HUES48 (cell line): ENCODE data around the gene CSNK1G1.
"Not testable (repeated sequence)": the region's sequence is repeated elsewhere in the genome, so short reads cannot be mapped to it uniquely, and the experiment has no call there.

Experiments
- H3K27ac ChIP-seq: one replicate; pipeline ENCODE4 v1.7.0; 2013; ENCODE audit warnings: low read depth, low read length, inconsistent platforms
- H3K27me3 ChIP-seq: 2 replicates; pipeline ENCODE4 v1.6.1; 2013; ENCODE audit warnings: mild to moderate bottlenecking, low read length; ENCODE audit not compliant: control insufficient read depth, insufficient read depth
- H3K36me3 ChIP-seq: 2 replicates; pipeline ENCODE4 v1.6.1; 2013; ENCODE audit warnings: low read length; ENCODE audit not compliant: control insufficient read depth, insufficient read depth
- H3K4me1 ChIP-seq: 2 replicates; pipeline ENCODE4 v1.6.1; 2013; ENCODE audit warnings: mild to moderate bottlenecking, low read length; ENCODE audit not compliant: control insufficient read depth, insufficient read depth
- H3K4me3 ChIP-seq: 2 replicates; pipeline ENCODE4 v1.5.1; 2013; ENCODE audit warnings: mild to moderate bottlenecking, low read depth, low read length
- H3K9ac ChIP-seq: 2 replicates; pipeline ENCODE4 v1.6.1; 2013; ENCODE audit warnings: mild to moderate bottlenecking, low read depth, low read length, moderate library complexity
- H3K9me3 ChIP-seq: 2 replicates; pipeline ENCODE4 v1.6.1; 2013; ENCODE audit warnings: low read length; ENCODE audit not compliant: control insufficient read depth, insufficient read depth

The CSNK1G1 gene

DNA sequence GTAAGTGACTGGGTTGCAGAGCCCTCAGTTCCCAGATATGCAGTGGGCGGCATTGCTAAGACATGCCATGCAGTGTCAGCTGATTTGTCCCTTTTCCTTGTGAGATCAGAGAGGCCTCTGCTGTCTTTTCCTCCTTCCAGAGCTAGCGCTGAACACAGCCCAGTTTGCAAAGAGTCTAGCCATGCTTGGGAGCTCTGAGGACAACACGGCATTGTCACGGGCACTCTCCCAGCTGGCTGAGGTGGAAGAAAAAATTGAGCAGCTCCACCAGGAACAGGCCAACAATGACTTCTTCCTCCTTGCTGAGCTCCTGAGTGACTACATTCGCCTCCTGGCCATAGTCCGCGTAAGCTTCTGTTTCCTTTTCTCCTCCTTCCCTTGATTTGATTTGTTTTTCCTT lies 224.4 kb downstream of the CSNK1G1 start:
- H3K27me3 ChIP-seq, result no peaks in the 10 kb centered on the region
- H3K9me3 ChIP-seq, result no peaks in the 10 kb centered on the region
- peaks cover 83% of the 10 kb centered on the region for H3K36me3 ChIP-seq

DNA sequence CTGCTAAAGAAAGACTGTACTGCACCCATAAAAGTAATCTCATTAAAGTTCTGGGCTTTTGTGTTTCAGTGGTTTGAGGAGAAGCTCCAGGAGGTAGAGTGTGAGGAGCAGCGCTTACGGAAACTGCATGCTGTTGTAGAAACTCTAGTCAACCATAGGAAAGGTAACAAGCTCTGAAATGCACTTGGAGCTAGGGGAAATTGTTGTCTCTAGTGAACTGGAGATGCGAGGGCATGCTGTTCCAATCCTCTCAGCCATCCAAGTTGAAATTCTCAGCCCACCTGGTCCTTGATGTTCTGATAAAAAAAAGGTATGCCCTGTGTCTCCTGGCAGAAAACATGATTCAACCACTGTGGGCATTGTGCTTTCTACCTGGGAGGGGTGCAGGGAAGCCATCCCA lies 225.8 kb downstream of the CSNK1G1 start:
- H3K36me3 ChIP-seq, result peaks cover 74% of the 10 kb centered on the region
- H3K27me3 ChIP-seq, result no peaks in the 10 kb centered on the region
- H3K4me3 ChIP-seq, result no peak overlapping the region
- no peak overlapping the region for H3K27ac ChIP-seq
- H3K9ac ChIP-seq, result no peak overlapping the region
- no peaks in the 10 kb centered on the region for H3K4me1 ChIP-seq
- no peaks in the 10 kb centered on the region for H3K9me3 ChIP-seq

More for the DNA sequence above, 224.4 kb downstream of the CSNK1G1 start:
- H3K27ac ChIP-seq, result no peak overlapping the region
- no peak overlapping the region for H3K9ac ChIP-seq
- no peaks in the 10 kb centered on the region for H3K4me1 ChIP-seq
- no peak overlapping the region for H3K4me3 ChIP-seq

DNA sequence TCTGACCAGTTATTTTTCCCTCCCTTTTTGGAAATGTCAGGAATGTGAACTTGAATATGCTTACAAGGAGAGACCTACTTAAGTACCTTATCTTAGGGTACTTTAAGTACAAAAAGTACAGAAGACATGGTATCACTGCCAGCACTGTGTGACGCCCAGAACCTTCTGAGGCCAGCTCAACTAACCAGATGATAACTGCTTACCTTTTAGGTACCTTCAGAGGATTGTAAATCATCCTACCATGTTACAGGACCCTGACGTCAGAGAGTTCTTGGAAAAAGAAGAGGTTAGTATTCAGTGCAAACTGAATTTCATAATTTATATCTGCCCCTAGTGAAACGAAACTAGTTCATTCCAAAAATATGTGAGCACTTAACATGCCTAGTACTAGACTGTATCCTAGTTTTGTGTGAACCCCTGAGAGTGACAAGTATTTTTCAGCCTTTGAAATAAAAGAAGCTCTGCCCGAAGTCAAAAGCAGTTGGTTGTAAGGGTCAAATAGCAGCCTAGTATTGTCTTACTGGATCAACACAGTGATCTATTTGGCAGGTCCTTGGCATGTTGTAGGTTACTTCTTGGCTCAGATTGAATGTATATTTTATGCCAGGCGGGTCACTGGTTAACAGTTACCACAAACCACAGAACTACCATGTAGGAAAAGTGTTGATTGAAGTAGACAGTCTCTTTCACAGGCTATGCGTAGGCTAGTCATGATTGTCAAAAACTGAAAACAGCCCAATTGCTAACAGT lies 228.3 kb downstream of the CSNK1G1 start:
- H3K27ac ChIP-seq, result no peak overlapping the region
- H3K36me3 ChIP-seq, result peaks cover 73% of the 10 kb centered on the region
- H3K4me1 ChIP-seq, result no peaks in the 10 kb centered on the region
- no peaks in the 10 kb centered on the region for H3K27me3 ChIP-seq
- no peak overlapping the region for H3K9ac ChIP-seq
- H3K9me3 ChIP-seq, result no peaks in the 10 kb centered on the region
- H3K4me3 ChIP-seq, result no peak overlapping the region

DNA sequence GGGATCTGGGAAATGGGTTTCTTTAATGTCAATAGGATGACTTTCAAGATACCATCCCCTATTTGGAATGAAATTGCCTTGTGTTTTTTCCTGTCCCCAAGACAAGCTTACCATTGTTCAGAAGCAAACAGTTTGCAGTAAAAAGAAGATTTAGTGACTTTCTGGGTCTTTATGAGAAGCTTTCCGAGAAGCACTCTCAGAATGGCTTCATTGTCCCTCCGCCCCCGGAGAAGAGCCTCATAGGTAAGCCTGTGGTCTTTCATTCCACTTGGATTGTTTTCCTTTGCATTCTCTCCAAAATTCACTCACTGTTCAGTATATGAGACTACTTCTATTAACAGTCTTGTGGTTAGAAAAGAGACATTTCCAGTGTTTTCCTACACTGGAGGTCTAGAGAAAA lies 230.0 kb downstream of the CSNK1G1 start:
- Histone ChIP-seq H3K9ac (no peak overlapping the region), H3K27ac (no peak overlapping the region), H3K36me3 (peaks cover 71% of the 10 kb centered on the region), H3K4me3 (no peak overlapping the region), H3K4me1 (no peaks in the 10 kb centered on the region), H3K9me3 (no peaks in the 10 kb centered on the region), H3K27me3 (no peaks in the 10 kb centered on the region)

DNA sequence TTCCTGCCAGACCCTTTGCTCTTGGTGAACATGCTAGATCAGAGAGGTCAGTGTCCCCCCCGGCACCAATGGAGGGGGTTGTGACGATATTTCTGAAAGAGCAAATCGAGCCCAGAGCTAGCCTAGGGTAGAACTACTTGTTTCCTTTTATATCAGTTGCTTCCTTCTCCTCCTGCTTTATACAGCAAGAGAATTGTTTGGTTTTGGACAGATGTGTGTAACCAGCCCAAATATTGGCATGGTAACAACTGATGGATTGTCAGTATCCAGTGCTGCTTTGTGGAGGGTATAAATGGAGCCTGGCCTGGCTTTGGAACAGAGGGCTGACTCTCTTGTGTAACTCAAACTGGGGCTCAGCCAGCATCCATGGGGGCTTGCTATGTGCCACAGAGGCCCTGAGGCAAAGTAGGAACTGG lies 233.0 kb downstream of the CSNK1G1 start:
- H3K27ac ChIP-seq, result no peak overlapping the region
- H3K27me3 ChIP-seq, result no peaks in the 10 kb centered on the region
- H3K36me3 ChIP-seq, result peaks cover 68% of the 10 kb centered on the region

DNA sequence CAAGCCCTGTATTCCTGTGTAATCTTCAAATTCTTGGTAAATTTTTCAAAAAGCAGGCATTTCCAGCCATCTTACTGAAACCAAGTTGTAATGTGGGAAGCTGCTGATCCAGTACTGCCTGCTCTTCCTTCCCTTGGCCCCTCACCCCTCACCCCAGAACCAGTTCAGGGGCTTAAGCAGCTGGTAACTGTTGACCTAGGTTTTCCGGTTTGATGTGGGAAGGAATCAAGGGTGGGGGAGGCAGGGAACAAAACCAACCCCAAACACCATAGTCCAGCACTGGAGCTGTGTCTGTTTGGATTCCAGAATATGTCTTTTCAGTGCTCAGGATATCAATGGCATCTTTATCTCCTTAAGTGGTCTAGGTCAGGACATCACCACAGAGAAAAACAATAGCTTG lies 233.5 kb downstream of the CSNK1G1 start:
- Histone ChIP-seq H3K27ac (no peak overlapping the region), H3K9me3 (no peaks in the 10 kb centered on the region), H3K9ac (no peak overlapping the region), H3K36me3 (peaks cover 66% of the 10 kb centered on the region), H3K4me1 (no peaks in the 10 kb centered on the region), H3K4me3 (no peak overlapping the region), H3K27me3 (no peaks in the 10 kb centered on the region)

More for the DNA sequence above, 233.0 kb downstream of the CSNK1G1 start:
- H3K4me1 ChIP-seq, result no peaks in the 10 kb centered on the region
- no peaks in the 10 kb centered on the region for H3K9me3 ChIP-seq
- H3K4me3 ChIP-seq, result no peak overlapping the region
- H3K9ac ChIP-seq, result no peak overlapping the region

DNA sequence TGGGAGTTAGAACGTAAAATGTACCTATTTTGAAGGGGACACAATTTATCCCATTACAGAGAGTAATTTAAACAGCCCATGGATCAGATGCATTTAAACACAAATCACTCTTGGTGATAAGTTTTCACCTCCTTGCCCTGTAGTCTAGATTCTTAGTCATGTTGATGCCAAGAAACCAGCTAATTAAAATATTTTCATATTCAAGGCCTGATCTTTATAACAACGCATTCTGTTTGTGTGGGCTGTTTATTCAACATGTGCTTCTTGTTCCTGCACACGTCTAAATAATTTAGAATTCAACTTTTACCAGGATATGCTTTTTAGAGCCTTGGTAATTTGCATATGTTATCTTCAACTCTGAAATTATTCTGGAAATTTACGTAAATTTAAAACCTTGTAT lies 234.4 kb downstream of the CSNK1G1 start:
- no peak overlapping the region for H3K27ac ChIP-seq

DNA sequence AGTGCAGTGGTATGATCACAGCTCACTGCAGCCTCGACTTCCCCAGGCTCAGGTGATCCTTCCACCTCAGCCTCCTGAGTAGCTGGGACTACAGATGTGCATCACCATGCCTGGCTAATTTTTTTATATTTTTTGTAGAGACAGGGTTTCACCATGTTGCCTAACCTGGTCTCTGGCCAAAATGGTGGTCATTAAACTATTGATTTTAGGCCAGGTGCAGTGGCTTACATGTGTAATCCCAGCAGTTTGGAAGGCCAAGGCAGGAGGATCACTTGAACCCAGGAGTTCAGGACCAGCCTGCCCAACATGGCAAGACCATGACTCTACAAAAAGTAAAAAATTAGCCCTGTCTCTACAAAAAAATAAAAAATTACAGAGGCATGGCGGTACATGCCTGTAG lies 235.7 kb downstream of the CSNK1G1 start:
- peaks cover 63% of the 10 kb centered on the region for H3K36me3 ChIP-seq
- H3K4me3 ChIP-seq, H3K4me1 ChIP-seq, H3K9ac ChIP-seq, H3K9me3 ChIP-seq, H3K27me3 ChIP-seq, H3K27ac ChIP-seq: not testable (repeated sequence)

More for the DNA sequence above, 234.4 kb downstream of the CSNK1G1 start:
- Histone ChIP-seq H3K4me3 (no peak overlapping the region), H3K9ac (no peak overlapping the region), H3K36me3 (peaks cover 58% of the 10 kb centered on the region), H3K9me3 (no peaks in the 10 kb centered on the region), H3K27me3 (no peaks in the 10 kb centered on the region), H3K4me1 (no peaks in the 10 kb centered on the region)

DNA sequence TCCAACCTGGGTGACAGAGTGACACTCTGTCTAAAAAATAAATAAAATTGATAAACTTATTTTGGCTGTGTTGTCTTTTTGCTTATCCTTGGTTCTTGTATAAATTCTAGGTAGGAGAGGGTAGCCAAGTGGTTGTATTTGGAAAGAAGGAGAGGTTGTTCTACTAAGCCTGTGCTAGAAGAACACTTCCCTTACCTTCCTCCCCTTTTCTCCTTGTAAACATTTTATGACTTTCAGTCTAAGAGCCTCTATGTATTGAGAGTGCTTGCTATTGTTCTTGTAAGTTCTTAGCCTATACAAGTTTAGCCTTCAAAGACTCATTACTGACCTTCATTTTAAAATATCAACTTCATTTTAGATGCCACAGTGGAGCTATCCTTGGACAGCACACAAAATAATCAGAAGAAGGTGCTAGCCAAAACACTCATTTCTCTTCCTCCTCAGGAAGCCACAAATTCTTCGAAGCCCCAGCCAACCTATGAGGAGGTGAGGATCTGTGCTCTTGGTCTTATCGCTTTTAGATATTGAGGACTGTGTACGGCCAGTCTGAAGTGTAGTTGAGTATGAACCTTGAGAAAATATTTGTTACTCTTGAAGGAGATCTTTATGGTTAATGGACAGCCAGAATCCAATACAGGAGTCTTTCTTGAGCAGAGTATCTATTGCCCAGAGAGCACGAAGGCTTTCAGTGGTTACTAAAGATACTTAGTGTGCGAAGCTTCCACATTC lies 238.1 kb downstream of the CSNK1G1 start:
- Histone ChIP-seq H3K9ac (no peak overlapping the region), H3K27me3 (no peaks in the 10 kb centered on the region), H3K27ac (no peak overlapping the region), H3K4me1 (no peaks in the 10 kb centered on the region), H3K4me3 (no peak overlapping the region), H3K9me3 (no peaks in the 10 kb centered on the region), H3K36me3 (peaks cover 63% of the 10 kb centered on the region)
